ENCODE measurements around the gene CAPN1.

DNA sequence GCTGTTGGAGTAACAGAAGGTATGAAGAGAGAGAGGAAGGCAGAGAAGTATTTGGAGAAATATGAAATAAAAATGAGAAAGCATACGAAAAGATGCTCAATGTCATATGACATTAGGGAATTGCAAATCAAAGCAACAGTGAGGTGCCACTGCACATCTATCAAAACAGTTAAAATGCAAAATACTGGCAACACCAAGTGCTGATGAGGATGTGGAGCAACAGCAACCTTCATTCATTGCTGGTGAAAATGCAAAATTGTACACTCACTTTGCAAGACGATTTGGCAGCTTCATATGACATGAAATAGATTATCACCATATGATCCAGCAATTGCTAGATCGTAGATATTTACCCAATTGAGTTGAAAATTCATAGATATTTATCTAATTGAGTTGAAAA is 21.1 kb upstream of the CAPN1 start:
- TF ChIP-seq, protein P1, sequence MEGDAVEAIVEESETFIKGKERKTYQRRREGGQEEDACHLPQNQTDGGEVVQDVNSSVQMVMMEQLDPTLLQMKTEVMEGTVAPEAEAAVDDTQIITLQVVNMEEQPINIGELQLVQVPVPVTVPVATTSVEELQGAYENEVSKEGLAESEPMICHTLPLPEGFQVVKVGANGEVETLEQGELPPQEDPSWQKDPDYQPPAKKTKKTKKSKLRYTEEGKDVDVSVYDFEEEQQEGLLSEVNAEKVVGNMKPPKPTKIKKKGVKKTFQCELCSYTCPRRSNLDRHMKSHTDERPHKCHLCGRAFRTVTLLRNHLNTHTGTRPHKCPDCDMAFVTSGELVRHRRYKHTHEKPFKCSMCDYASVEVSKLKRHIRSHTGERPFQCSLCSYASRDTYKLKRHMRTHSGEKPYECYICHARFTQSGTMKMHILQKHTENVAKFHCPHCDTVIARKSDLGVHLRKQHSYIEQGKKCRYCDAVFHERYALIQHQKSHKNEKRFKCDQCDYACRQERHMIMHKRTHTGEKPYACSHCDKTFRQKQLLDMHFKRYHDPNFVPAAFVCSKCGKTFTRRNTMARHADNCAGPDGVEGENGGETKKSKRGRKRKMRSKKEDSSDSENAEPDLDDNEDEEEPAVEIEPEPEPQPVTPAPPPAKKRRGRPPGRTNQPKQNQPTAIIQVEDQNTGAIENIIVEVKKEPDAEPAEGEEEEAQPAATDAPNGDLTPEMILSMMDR (IDR thresholded peaks at IDR 0.05; ENCODE audit: insufficient read depth, low read depth, low read length), result no peak
- TF ChIP-seq EZH2 (IDR thresholded peaks at IDR 0.05; ENCODE audit: insufficient read depth, low read length), result no peak
